Measurements from ENCODE around the gene SALL4.

The SALL4 gene

DNA sequence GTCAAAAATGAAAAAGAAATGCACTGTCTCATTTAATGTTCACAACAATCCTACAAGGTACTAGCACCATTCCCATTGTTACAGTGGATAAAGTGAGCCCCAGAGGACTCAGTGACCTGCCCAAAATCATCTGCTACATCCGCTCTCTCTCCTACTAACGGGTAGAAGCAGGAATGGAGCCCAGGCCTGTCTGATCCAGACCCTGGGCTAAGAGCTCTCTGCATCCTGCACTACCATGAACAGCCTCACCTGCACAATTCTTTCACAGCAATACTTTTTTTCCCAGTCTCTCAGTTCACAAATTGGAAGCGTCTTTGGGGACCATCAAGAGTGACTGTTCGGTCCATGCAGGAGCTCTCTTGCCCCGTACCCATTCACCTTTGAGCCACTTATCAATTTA is 65.4 kb downstream of the SALL4 start:
- TF ChIP-seq ZNF70 (CRISPR knock-in tag; IDR thresholded peaks at IDR 0.05) (no peak), ISL1 (CRISPR knock-in tag; IDR thresholded peaks at IDR 0.05) (no peak), CSDC2 (CRISPR knock-in tag; IDR thresholded peaks at IDR 0.05) (no peak), RARB (CRISPR knock-in tag; IDR thresholded peaks at IDR 0.05) (no peak), ZFP3 (CRISPR knock-in tag; IDR thresholded peaks at IDR 0.05) (no peak), TOX (CRISPR knock-in tag; IDR thresholded peaks at IDR 0.05; ENCODE audit: borderline replicate concordance) (no peak), SNAI2 (CRISPR knock-in tag; IDR thresholded peaks at IDR 0.05) (no peak), ZNF8 (CRISPR knock-in tag; IDR thresholded peaks at IDR 0.05) (no peak), ZC3H10 (CRISPR knock-in tag; IDR thresholded peaks at IDR 0.05) (no peak), ARNTL (CRISPR knock-in tag; IDR thresholded peaks at IDR 0.05; ENCODE audit: borderline replicate concordance, low read depth) (no peak), ESRRG (CRISPR knock-in tag; IDR thresholded peaks at IDR 0.05) (no peak), ZNF565 (CRISPR knock-in tag; conservative IDR thresholded peaks at IDR 0.05; ENCODE audit: low read depth) (no peak), OSR1 (CRISPR knock-in tag; IDR thresholded peaks at IDR 0.05) (no peak), GLIS3 (CRISPR knock-in tag; IDR thresholded peaks at IDR 0.05) (no peak), TCF4 (CRISPR knock-in tag; IDR thresholded peaks at IDR 0.05; ENCODE audit: borderline replicate concordance) (no peak), BACH2 (CRISPR knock-in tag; IDR thresholded peaks at IDR 0.05; ENCODE audit: borderline replicate concordance) (no peak)
- TF ChIP-seq, protein P1, sequence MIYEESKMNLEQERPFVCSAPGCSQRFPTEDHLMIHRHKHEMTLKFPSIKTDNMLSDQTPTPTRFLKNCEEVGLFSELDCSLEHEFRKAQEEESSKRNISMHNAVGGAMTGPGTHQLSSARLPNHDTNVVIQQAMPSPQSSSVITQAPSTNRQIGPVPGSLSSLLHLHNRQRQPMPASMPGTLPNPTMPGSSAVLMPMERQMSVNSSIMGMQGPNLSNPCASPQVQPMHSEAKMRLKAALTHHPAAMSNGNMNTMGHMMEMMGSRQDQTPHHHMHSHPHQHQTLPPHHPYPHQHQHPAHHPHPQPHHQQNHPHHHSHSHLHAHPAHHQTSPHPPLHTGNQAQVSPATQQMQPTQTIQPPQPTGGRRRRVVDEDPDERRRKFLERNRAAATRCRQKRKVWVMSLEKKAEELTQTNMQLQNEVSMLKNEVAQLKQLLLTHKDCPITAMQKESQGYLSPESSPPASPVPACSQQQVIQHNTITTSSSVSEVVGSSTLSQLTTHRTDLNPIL (CRISPR knock-in tag; IDR thresholded peaks at IDR 0.05; ENCODE audit: low read depth): no peak
- TF ChIP-seq, protein P2, sequence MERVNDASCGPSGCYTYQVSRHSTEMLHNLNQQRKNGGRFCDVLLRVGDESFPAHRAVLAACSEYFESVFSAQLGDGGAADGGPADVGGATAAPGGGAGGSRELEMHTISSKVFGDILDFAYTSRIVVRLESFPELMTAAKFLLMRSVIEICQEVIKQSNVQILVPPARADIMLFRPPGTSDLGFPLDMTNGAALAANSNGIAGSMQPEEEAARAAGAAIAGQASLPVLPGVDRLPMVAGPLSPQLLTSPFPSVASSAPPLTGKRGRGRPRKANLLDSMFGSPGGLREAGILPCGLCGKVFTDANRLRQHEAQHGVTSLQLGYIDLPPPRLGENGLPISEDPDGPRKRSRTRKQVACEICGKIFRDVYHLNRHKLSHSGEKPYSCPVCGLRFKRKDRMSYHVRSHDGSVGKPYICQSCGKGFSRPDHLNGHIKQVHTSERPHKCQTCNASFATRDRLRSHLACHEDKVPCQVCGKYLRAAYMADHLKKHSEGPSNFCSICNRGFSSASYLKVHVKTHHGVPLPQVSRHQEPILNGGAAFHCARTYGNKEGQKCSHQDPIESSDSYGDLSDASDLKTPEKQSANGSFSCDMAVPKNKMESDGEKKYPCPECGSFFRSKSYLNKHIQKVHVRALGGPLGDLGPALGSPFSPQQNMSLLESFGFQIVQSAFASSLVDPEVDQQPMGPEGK (CRISPR knock-in tag; IDR thresholded peaks at IDR 0.05; ENCODE audit: borderline replicate concordance): no peak
- TF ChIP-seq, protein P3, sequence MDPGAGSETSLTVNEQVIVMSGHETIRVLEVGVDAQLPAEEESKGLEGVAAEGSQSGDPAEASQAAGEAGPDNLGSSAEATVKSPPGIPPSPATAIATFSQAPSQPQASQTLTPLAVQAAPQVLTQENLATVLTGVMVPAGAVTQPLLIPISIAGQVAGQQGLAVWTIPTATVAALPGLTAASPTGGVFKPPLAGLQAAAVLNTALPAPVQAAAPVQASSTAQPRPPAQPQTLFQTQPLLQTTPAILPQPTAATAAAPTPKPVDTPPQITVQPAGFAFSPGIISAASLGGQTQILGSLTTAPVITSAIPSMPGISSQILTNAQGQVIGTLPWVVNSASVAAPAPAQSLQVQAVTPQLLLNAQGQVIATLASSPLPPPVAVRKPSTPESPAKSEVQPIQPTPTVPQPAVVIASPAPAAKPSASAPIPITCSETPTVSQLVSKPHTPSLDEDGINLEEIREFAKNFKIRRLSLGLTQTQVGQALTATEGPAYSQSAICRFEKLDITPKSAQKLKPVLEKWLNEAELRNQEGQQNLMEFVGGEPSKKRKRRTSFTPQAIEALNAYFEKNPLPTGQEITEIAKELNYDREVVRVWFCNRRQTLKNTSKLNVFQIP (CRISPR knock-in tag; IDR thresholded peaks at IDR 0.05; ENCODE audit: borderline replicate concordance, low read depth): no peak
- TF ChIP-seq, protein P4, sequence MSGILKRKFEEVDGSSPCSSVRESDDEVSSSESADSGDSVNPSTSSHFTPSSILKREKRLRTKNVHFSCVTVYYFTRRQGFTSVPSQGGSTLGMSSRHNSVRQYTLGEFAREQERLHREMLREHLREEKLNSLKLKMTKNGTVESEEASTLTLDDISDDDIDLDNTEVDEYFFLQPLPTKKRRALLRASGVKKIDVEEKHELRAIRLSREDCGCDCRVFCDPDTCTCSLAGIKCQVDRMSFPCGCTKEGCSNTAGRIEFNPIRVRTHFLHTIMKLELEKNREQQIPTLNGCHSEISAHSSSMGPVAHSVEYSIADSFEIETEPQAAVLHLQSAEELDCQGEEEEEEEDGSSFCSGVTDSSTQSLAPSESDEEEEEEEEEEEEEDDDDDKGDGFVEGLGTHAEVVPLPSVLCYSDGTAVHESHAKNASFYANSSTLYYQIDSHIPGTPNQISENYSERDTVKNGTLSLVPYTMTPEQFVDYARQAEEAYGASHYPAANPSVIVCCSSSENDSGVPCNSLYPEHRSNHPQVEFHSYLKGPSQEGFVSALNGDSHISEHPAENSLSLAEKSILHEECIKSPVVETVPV (CRISPR knock-in tag; IDR thresholded peaks at IDR 0.05): no peak
- ATAC-seq: no peak

DNA sequence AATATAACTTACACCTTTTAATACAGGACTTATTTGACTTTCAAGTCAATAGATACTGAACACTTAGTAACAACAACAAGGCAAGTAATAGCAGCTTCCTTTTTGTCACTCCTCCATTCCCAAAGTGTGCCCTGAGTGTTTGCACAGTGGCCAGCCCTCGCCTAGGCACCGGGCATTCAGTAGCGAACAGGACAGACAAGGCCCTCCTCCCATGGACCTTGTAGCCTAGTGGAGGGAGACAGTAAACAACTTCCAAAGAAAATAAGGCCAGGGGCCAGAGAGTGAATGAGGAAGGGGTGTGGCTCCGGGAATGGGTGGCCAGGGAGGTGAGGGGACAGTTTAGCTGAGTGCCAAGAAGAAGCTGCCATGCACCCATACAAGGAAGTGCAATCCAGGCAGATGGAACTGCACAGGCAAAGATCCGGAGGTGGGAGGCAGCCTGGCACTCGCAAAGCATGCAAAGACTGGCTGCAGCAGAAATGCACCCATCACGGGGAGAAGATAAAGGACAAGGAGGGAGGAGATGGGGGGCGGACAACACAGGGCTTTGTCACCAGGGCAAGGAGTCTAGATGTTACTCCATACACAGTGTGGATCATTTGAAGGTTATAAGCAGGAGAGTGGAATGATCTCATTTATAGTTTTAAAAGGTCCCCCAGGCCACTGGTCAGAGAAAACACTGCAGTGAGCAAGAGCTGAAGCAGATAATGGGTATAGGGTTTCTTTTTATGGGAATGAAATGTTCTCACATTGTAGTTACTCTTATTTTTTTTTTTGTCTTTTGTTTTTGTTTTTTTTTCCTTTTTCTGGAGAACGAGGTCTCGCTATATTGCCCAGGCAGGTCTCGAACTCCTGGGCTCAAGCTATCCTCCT is 66.4 kb downstream of the SALL4 start:
- TF ChIP-seq TSHZ2 (CRISPR knock-in tag; IDR thresholded peaks at IDR 0.05) (no peak), CSDC2 (CRISPR knock-in tag; IDR thresholded peaks at IDR 0.05) (no peak), ESRRG (CRISPR knock-in tag; IDR thresholded peaks at IDR 0.05) (no peak), RARB (CRISPR knock-in tag; IDR thresholded peaks at IDR 0.05) (no peak), TCF4 (CRISPR knock-in tag; IDR thresholded peaks at IDR 0.05; ENCODE audit: borderline replicate concordance) (no peak)
- TF ChIP-seq, protein P1 (CRISPR knock-in tag; IDR thresholded peaks at IDR 0.05; ENCODE audit: low read depth): no peak
- ATAC-seq: no peak

Measured in SK-N-SH treated with all-trans-retinoic acid at 6 μM for 48 hours (cell line).